ENCODE measurements around the gene UBE2G1. TPM values are rescaled to one million over a fixed set of nuclear protein-coding genes. Genes with fewer than 3 reads are reported as not detected.

The UBE2G1 gene
- total and polyA plus RNA-seq, 2 of the 13 experiments (the other 11 are each of a cell fraction or from before 2014, with no cell fraction given), result 27.9 to 42.6 TPM

DNA sequence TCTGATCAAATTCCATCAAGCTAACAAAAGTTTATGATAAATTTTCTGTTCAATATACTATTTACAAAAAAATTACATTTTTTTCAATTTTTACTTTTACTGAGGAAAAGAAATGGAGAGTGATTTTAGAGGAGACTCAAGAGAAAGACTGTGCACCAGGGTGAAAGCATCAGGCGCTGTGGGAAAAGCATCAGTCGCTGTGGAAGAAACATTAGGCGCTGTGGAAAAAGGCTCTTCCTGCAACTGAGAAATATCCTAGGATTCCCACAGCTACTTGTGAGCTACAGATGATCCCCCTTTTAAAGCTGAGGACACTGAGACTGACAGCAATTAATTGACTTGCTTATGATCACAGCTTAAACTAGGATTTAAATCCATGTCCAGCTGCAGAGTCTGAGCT, 107.6 kb downstream of the UBE2G1 start:
- intact Hi-C loops (cut with micrococcal nuclease; ENCODE audit: unreplicated experiment), result loop anchor here (2.0 kb wide), 1 partner anchor 108 kb away; the partner anchor contains the start of gene UBE2G1
- Histone ChIP-seq H3K27me3 (ENCODE audit: control insufficient read depth in 1 of 2, insufficient read depth in 2 of 2, low read length in 2 of 2) (no peaks in the 10 kb centered on the region; a peak in 1 of 5 replicates), H3K27ac (ENCODE audit: extremely low read length, insufficient read depth, low read length) (no peak overlapping the region), H3K4me3 (replicated peaks in 1 of 3; ENCODE audit: insufficient read depth in 1 of 3, low read depth in 2 of 3, low read length in 3 of 3) (no peak overlapping the region), H3K4me2 (ENCODE audit: low read depth, low read length) (no peak overlapping the region), H3K4me1 (ENCODE audit: insufficient read depth, low read length) (peaks cover 17% of the 10 kb centered on the region), H3K79me2 (ENCODE audit: insufficient read depth, low read length) (peaks cover 78% of the 10 kb centered on the region), H2AFZ (ENCODE audit: low read length) (no peak overlapping the region), H3K9me3 (ENCODE audit: low read length) (no peaks in the 10 kb centered on the region), H3K36me3 (replicated peaks in 1 of 2; ENCODE audit: control insufficient read depth in 1 of 2, insufficient read depth in 2 of 2, low read length in 2 of 2) (peaks cover 0 to 4% of the 10 kb centered on the region in 2 experiments; a peak in 1 of 5 replicates), H4K20me1 (ENCODE audit: insufficient read depth, low read length) (no peaks in the 10 kb centered on the region; the same call in 1 of the 2 replicates), H3K9ac (ENCODE audit: insufficient read depth, low read depth, low read length) (no peak overlapping the region)
- FAIRE-seq (no peak), DNase-seq (ENCODE audit: low spot score) (no peak), ATAC-seq (no peak)
- ChIA-PET CTCF (ENCODE audit: low intra/inter-chr PET ratio, low total read pairs) (no interaction called here), POLR2A (no interaction called here)
- in situ Hi-C loops (cut with HindIII; ENCODE audit: extremely low pct_ligation_motif_present, low pct_unique_long_range_greater_than_20kb), result no loop called here
- 93% methylated on average over 3 of the region's 3 CpGs for WGBS (ENCODE audit: low lambda C conversion rate)
- BruUV-seq (replicated peaks), result no TSS peak
- TF ChIP-seq SMAD9 (CRISPR knock-in tag; IDR thresholded peaks at IDR 0.05), result no peak
- TF ChIP-seq RFXAP (CRISPR knock-in tag; IDR thresholded peaks at IDR 0.05; ENCODE audit: borderline replicate concordance), result no peak
- TF ChIP-seq ZNF24 (IDR thresholded peaks at IDR 0.05), result no peak
- TF ChIP-seq FOXM1 (CRISPR knock-in tag; IDR thresholded peaks at IDR 0.05), result no peak
- TF ChIP-seq ARNTL (CRISPR knock-in tag; IDR thresholded peaks at IDR 0.05), result no peak
- TF ChIP-seq ZBTB42 (CRISPR knock-in tag; IDR thresholded peaks at IDR 0.05), result no peak
- no peak for TF ChIP-seq PAXIP1 (CRISPR knock-in tag; conservative IDR thresholded peaks at IDR 0.05)
- TF ChIP-seq ZHX2 (IDR thresholded peaks at IDR 0.05; ENCODE audit: low read depth), result no peak
- no peak for TF ChIP-seq ZHX2 (CRISPR knock-in tag; IDR thresholded peaks at IDR 0.05; ENCODE audit: borderline replicate concordance)
- TF ChIP-seq ZNF75D (CRISPR knock-in tag; IDR thresholded peaks at IDR 0.05; ENCODE audit: borderline replicate concordance), result no peak
- TF ChIP-seq, protein P1, sequence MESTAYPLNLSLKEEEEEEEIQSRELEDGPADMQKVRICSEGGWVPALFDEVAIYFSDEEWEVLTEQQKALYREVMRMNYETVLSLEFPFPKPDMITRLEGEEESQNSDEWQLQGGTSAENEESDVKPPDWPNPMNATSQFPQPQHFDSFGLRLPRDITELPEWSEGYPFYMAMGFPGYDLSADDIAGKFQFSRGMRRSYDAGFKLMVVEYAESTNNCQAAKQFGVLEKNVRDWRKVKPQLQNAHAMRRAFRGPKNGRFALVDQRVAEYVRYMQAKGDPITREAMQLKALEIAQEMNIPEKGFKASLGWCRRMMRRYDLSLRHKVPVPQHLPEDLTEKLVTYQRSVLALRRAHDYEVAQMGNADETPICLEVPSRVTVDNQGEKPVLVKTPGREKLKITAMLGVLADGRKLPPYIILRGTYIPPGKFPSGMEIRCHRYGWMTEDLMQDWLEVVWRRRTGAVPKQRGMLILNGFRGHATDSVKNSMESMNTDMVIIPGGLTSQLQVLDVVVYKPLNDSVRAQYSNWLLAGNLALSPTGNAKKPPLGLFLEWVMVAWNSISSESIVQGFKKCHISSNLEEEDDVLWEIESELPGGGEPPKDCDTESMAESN (CRISPR knock-in tag; conservative IDR thresholded peaks at IDR 0.05), result no peak
- no peak for TF ChIP-seq ATF3 (CRISPR knock-in tag; IDR thresholded peaks at IDR 0.05)

Measured in HepG2 (cell line).